Muscle layer of colon (tissue), 2 donors: ENCODE measurements around the gene OR1A1.
"Not testable (repeated sequence)": the region's sequence is repeated elsewhere in the genome, so short reads cannot be mapped to it uniquely, and the experiment has no call there.

ENCODE experiments used
- H3K27ac ChIP-seq: one replicate; pipeline ENCODE4 v1.7.0; 2013; ENCODE audit warnings: low read depth, mild to moderate bottlenecking, low read length, moderate library complexity
- H3K27me3 ChIP-seq, 2 donors: one replicate each; pipeline ENCODE4 v1.7.0; 2013; ENCODE audit warnings: low read length in 2 of 2, mild to moderate bottlenecking in 2 of 2; ENCODE audit not compliant: insufficient read depth in 2 of 2, control insufficient read depth in 1 of 2
- H3K36me3 ChIP-seq: one replicate; pipeline ENCODE4 v1.7.0; 2013; ENCODE audit warnings: mild to moderate bottlenecking, low read length; ENCODE audit not compliant: insufficient read depth
- H3K4me1 ChIP-seq: one replicate; pipeline ENCODE4 v1.7.0; 2013; ENCODE audit warnings: mild to moderate bottlenecking, low read length; ENCODE audit not compliant: insufficient read depth
- H3K4me3 ChIP-seq, 2 donors: one replicate each; pipeline ENCODE4 v1.7.0; 2013; ENCODE audit warnings: low read length in 2 of 2, low read depth in 1 of 2, mild to moderate bottlenecking in 1 of 2, moderate library complexity in 1 of 2
- H3K9ac ChIP-seq: one replicate; pipeline ENCODE4 v1.7.0; 2013; ENCODE audit warnings: low read length
- H3K9me3 ChIP-seq: one replicate; pipeline ENCODE4 v1.7.0; 2013; ENCODE audit warnings: mild to moderate bottlenecking, low read length
- donor health status: abdominal sarcoma.
- donor health status: Adenocarcinoma of cecum.

Gene OR1A1, protein sequence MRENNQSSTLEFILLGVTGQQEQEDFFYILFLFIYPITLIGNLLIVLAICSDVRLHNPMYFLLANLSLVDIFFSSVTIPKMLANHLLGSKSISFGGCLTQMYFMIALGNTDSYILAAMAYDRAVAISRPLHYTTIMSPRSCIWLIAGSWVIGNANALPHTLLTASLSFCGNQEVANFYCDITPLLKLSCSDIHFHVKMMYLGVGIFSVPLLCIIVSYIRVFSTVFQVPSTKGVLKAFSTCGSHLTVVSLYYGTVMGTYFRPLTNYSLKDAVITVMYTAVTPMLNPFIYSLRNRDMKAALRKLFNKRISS

DNA sequence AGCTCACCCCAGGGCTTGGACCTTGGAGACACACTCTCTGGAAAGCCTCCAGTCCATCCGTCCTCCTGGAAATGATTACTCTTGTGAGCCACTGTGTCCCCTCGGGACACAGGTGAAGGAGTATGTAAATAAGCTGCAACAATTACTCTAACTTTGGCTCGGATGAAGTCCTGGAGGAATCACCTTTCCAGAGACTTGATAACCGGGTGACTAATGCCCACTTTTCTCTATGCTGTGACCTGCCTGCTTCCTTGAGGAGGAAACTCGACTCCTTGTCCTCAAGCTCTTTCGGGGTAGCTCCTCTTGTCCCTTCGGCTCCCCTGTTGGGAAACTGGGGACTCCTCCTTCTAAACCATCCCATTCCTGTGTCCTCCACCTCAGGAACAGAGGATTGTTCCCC, at the start of gene OR1A1:
Gene OR1A1 (plus strand): TSS at position 301 of the 400 bp plus-strand sequence. CDS start 7,954 bp downstream, outside the sequence.
- H3K4me3 ChIP-seq = no peak within 1 kb of the TSS
- no peaks in the 10 kb centered on the region for H3K4me1 ChIP-seq
- H3K27ac ChIP-seq = no peak within 1 kb of the TSS
- no peak within 1 kb of the TSS for H3K9ac ChIP-seq
- H3K9me3 ChIP-seq = no peaks in the 10 kb centered on the region
- no peaks in the 10 kb centered on the region for H3K36me3 ChIP-seq
- H3K27me3 ChIP-seq = no peaks in the 10 kb centered on the region

DNA sequence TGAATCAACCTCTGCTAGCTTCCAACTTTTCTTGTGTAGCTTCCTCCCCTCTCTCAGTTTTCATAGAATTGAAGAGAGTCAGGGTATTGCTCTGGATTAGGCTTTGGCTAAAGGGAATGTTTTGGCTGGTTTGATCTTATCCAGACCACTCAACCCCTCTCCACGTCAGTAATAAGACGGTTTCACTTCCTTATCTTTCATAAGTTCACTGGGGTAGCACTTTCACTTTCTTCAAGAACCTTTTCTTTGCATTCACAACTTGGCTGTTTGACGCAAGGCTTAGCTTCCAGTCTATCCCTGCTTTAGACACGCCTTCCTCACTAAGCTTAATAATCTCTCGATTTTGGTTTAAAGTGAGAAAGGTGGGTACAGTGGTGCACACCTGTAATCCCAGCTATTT, 39.9 kb upstream of the OR1A1 start:
- H3K9ac ChIP-seq = no peak overlapping the region
- no peaks in the 10 kb centered on the region for H3K36me3 ChIP-seq
- no peak overlapping the region for H3K27ac ChIP-seq
- H3K4me1 ChIP-seq = no peaks in the 10 kb centered on the region
- H3K4me3 ChIP-seq = no peak overlapping the region
- no peaks in the 10 kb centered on the region for H3K9me3 ChIP-seq
- no peaks in the 10 kb centered on the region for H3K27me3 ChIP-seq

DNA sequence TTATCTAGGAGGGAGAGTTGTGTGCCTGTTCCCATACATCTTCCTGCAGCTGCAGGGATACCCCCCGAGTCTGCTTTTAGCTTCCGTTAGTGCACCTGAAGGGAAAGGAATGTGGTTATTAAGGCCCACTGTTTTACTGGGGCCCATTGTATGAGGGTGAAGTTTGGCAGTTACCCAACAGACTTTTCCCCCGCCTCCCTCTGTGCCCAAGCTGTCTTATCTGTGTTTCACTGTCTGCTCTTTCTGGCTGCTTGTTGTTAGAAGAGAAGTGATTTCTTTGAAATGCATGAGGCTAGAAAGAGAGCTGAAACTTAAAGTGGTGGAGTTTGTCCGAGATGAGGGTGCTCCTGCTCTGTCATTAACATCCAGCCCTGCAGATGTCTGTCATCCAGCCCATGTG, 17.5 kb upstream of the OR1A1 start:
- Histone ChIP-seq H3K9me3 (no peaks in the 10 kb centered on the region), H3K4me3 (no peak overlapping the region), H3K36me3 (no peaks in the 10 kb centered on the region), H3K27me3 (no peaks in the 10 kb centered on the region), H3K9ac (no peak overlapping the region), H3K4me1 (no peaks in the 10 kb centered on the region), H3K27ac (no peak overlapping the region)

DNA sequence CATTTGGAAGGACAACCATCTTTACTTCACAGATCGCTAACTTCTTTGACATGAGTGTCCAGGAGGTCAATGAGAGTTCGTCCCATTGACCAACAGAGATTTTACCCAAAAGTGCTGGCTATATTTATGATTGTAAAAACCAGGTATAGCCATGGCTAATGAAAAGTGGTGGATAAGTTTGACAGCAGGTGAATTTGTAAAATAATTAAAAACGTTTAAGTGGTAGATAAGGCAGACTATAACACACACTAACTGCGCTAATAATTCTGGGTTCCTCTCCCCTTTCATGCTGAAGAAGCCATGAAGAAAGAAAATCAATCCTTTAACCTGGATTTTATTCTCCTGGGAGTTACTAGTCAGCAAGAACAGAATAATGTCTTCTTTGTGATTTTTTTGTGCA, 10.2 kb upstream of the OR1A1 start, which contains the start of gene OR1A2:
Gene OR1A2 (plus strand): TSS at position 301 of the 400 bp plus-strand sequence. CDS start 0 bp downstream, at position 301.
- H3K9ac ChIP-seq = no peak within 1 kb of the TSS
- no peaks in the 10 kb centered on the region for H3K27me3 ChIP-seq
- H3K27ac ChIP-seq = no peak within 1 kb of the TSS
- H3K9me3 ChIP-seq = no peaks in the 10 kb centered on the region
- no peaks in the 10 kb centered on the region for H3K36me3 ChIP-seq
- H3K4me1 ChIP-seq = no peaks in the 10 kb centered on the region
- H3K4me3 ChIP-seq = no peak within 1 kb of the TSS

DNA sequence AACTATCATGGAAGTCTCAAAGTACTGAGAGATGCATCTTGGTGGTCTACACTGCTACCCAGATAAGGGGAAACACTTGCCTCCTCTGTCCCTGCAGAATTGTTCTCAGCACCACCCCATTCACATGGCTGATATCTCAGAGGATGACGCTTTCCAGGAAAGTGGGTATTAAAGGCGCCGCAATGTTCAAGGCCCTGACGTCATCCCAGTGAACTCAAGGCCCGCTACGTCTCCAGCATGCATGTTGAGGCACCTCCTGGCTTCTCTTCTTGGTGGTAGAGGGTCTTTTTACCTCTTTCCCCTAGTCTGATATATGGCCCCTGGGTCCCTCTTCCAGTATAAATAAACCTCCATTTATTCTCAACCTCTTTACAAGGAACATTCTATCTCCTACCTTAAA, 1.0 kb downstream of the OR1A1 start:
- Histone ChIP-seq H3K9me3 (no peaks in the 10 kb centered on the region), H3K36me3 (no peaks in the 10 kb centered on the region), H3K4me3 (no peak overlapping the region), H3K27me3 (no peaks in the 10 kb centered on the region), H3K27ac (no peak overlapping the region), H3K9ac (no peak overlapping the region), H3K4me1 (no peaks in the 10 kb centered on the region)

DNA sequence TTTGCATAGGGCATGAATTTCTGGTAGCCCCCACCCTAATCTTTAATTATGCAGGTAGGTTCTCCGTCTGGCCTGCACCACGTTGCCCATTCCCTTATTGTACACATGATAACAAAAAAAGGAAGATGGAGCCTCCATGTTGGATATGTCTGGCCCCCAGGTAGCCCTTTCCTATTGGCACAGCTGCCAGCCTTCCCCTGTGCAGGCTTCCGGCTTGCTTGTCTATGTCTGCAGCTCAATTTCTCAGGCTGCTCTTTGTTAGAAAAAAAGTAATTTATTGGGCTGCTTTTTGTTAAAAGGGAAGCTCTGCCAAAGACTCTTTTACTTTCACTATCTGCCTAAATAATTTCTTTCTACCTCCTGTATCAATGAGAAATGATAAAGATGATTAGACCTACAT, 5.5 kb downstream of the OR1A1 start:
- H3K27ac ChIP-seq = no peak overlapping the region
- H3K36me3 ChIP-seq = no peaks in the 10 kb centered on the region
- H3K27me3 ChIP-seq = no peaks in the 10 kb centered on the region
- H3K4me1 ChIP-seq = no peaks in the 10 kb centered on the region
- H3K4me3 ChIP-seq = no peak overlapping the region
- no peaks in the 10 kb centered on the region for H3K9me3 ChIP-seq
- H3K9ac ChIP-seq = no peak overlapping the region

DNA sequence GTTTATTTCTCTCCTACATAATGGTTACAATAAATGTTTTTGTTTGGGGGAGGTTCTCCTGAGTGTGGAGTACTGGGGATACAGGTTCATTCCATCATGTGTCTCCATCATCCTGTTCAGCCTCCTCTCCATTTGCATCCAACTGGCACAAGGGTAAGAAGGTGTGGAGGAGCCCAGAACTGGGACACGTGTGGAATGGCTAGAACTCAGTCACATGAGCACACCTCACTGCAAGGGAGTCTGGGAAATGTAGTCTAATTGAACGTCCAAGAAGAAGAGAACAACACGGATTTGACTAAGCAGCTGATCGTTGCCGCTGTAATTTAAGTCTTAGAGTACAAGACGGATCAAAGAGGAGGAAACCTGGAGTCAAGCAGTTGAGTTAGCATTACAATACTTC, 6.1 kb downstream of the OR1A1 start:
- H3K27me3 ChIP-seq = no peaks in the 10 kb centered on the region
- no peak overlapping the region for H3K27ac ChIP-seq
- H3K36me3 ChIP-seq = no peaks in the 10 kb centered on the region

DNA sequence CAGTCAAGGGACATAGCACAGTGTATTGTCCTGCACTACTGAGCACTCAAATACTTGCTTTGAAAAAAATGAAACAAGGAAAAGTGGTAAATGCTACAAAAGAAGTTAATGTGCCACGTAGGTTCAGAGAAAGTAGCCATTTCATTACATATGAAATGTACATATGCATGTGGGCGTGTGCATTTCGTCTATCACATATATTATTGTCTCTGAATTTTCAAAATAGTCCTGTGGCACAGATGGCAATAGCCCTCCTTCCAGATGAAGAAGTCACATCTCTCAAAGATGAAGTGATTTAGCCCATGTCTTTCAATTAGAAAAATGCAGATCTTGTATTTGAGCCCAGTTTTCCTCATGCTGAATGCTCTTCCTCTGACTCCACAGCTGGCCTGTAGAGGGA, 12.5 kb downstream of the OR1A1 start:
- not testable (repeated sequence) for H3K4me3 ChIP-seq, H3K27ac ChIP-seq, H3K9ac ChIP-seq, H3K9me3 ChIP-seq, H3K36me3 ChIP-seq, H3K4me1 ChIP-seq, H3K27me3 ChIP-seq

More for the DNA sequence above, 6.1 kb downstream of the OR1A1 start:
- Histone ChIP-seq H3K9ac (no peak overlapping the region), H3K4me3 (no peak overlapping the region), H3K9me3 (no peaks in the 10 kb centered on the region), H3K4me1 (no peaks in the 10 kb centered on the region)

DNA sequence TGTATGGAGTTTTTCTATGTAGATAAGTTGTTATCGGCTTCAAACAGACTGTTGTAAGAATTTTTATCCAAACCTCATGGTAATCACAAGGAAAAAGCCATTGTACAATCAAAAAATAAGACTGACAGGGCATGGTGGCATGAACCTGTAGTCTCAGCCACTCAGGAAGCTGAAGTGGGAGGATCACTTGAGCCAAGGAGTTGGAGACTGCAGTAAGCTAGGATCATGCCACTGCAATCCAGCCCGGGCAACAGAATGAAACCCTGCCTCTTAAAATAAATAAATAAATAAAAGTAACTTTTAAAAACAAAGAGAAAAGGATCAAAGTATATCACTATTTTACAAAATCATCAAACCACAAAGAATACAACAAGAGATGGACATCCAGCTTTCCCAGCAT, 14.4 kb downstream of the OR1A1 start:
- Histone ChIP-seq H3K27ac (no peak overlapping the region), H3K27me3 (no peaks in the 10 kb centered on the region), H3K4me1 (no peaks in the 10 kb centered on the region)

DNA sequence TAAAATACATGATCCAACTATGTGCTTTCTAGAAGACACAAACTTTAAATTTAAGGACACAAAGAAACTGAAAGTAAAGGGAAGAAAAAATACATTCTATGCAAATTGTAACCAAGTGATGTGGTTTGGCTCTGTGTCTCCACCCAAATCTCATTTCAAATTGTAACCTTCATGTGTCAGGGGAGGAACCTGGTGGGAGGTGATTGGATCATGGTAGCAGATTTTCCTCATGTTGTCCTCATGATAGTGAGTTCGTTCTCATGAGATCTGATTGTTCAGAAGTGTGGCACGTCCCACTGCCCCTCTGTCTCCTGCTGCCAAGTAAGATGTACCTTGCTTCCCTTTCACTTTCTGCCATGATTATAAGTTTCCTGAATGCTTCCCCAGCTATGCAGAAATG, 15.0 kb downstream of the OR1A1 start:
- H3K9me3 ChIP-seq = no peaks in the 10 kb centered on the region
- H3K9ac ChIP-seq = no peak overlapping the region
- no peaks in the 10 kb centered on the region for H3K27me3 ChIP-seq
- H3K36me3 ChIP-seq = no peaks in the 10 kb centered on the region
- no peaks in the 10 kb centered on the region for H3K4me1 ChIP-seq
- H3K4me3 ChIP-seq = no peak overlapping the region
- H3K27ac ChIP-seq = no peak overlapping the region

More for the DNA sequence above, 14.4 kb downstream of the OR1A1 start:
- no peaks in the 10 kb centered on the region for H3K9me3 ChIP-seq
- no peak overlapping the region for H3K4me3 ChIP-seq
- no peak overlapping the region for H3K9ac ChIP-seq
- H3K36me3 ChIP-seq = no peaks in the 10 kb centered on the region

DNA sequence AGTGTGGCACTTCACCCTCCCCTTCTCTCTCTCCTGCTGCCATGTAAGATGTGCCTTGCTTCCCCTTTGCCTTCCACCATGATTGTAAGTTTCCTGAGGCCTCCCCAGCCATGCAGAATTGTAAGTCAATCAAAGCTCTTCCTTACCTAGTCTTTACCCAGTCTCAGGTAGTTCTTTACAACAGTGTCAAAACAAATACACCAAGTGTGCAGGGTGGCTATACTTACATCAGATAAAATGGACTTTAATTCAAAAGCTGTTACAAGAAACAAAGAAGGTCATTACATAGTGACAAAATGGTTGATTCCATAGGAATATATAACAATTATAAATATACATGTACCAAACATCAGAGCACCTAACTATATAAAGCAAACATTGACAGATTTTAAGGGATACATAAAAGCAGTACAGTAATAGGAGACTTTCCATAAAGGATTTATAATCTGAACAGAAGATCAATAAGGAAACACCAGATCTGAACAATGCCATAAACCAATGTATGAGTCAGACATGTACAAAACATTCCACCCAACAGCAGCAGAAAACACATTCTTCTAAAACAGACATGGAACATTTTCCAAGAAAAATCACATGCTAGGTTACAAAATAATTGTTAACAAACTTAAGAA, 17.4 kb downstream of the OR1A1 start:
- H3K9ac ChIP-seq, H3K27me3 ChIP-seq, H3K27ac ChIP-seq, H3K4me3 ChIP-seq, H3K4me1 ChIP-seq, H3K9me3 ChIP-seq, H3K36me3 ChIP-seq: not testable (repeated sequence)

DNA sequence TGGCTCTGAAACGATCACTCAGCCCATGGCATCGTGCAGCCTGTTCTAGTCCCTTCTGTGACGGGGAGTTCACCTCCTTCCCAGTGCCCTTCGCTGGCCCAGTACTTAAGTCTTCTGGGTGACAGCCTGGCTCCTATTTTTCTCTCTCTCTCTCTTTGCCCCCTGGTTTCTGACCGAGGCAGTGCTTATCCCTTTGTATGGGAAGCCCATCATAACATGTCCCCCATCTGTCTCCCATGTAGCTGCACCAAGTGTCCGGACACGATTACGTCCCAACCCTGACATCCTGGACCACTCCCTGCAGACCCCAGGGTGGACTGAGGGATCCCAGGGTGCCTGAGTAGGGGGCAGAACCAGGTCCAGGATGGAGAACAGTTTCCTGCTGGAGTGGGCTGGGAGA, 24.8 kb downstream of the OR1A1 start:
- not testable (repeated sequence) for H3K27me3 ChIP-seq, H3K9ac ChIP-seq, H3K4me1 ChIP-seq, H3K9me3 ChIP-seq, H3K27ac ChIP-seq, H3K36me3 ChIP-seq, H3K4me3 ChIP-seq
